H1 (cell line): ENCODE results near the gene BGN. TPM values are rescaled to one million over a fixed set of nuclear protein-coding genes. Genes with fewer than 3 reads are reported as not detected.

Experiments used
- PHF8 ChIP-seq: fragments of 200-600 bp; sonication (generic); conservative IDR thresholded peaks from 2 replicates; pipeline ENCODE4 v1.7.1; 2012; ENCODE audit warnings: low read depth, mild to moderate bottlenecking, inconsistent platforms, low read length, moderate library complexity
- polyA plus RNA-seq, 7 experiments: library from polyadenylated mRNA; depleted of rRNA in 3 of 7; stranded (reverse) in 5 of 7; unstranded in 2 of 7; fragments of >200 nt in 5 of 7; fragments of 200-250 nt in 2 of 7; gene quantifications; 1 replicate in 5 of 7; 2 replicates in 1 of 7; 4 replicates in 1 of 7; pipeline versions ENCODE4 v1.2.1 to v1.2.3, GENCODE V29; 2011 to 2013; ENCODE audit warnings: missing spikeins in 2 of 7, mixed read lengths in 2 of 7
- total RNA-seq: library from RNA; stranded (reverse); fragmentation: NEBNext Ultra II Directional; extraction: Animal tissue kit (Norgen Biotek cat#: 25700); gene quantifications from 2 replicates; pipeline ENCODE4 v1.2.1, GENCODE V29; 2021
- TF ChIP-seq, protein P1 (sequence below): fragments of 300-600 bp; sonication (generic); IDR thresholded peaks from 2 replicates; pipeline ENCODE4 v1.7.1; 2012; ENCODE audit warnings: low read length, moderate library complexity, mild to moderate bottlenecking, inconsistent platforms; ENCODE audit not compliant: insufficient replicate concordance

The BGN gene
- total and polyA plus RNA-seq, 2 of the 8 experiments (the other 6 are each of a cell fraction or from before 2014, with no cell fraction given), result 1.8 to 2.4 TPM

DNA sequence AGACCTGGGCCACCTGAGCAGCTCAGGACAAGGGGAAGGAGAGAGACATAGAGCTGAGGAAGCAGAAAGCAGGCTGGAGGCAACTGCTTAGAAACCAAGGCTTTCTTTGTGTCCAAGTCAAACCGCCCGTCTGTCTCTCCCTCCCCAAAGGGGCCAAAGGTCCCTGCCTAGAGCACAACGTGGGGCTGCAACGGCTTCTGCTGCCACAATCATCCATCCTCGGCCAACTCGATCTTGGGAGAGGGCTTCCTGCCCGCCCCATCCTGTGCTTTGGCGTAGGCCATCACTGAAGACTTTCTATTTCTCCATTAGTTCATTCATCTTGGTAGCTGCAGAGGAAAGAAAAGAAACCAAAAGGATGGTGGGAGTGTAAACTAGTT, 47.2 kb upstream of the BGN start (continued):
- TF ChIP-seq, protein P1, sequence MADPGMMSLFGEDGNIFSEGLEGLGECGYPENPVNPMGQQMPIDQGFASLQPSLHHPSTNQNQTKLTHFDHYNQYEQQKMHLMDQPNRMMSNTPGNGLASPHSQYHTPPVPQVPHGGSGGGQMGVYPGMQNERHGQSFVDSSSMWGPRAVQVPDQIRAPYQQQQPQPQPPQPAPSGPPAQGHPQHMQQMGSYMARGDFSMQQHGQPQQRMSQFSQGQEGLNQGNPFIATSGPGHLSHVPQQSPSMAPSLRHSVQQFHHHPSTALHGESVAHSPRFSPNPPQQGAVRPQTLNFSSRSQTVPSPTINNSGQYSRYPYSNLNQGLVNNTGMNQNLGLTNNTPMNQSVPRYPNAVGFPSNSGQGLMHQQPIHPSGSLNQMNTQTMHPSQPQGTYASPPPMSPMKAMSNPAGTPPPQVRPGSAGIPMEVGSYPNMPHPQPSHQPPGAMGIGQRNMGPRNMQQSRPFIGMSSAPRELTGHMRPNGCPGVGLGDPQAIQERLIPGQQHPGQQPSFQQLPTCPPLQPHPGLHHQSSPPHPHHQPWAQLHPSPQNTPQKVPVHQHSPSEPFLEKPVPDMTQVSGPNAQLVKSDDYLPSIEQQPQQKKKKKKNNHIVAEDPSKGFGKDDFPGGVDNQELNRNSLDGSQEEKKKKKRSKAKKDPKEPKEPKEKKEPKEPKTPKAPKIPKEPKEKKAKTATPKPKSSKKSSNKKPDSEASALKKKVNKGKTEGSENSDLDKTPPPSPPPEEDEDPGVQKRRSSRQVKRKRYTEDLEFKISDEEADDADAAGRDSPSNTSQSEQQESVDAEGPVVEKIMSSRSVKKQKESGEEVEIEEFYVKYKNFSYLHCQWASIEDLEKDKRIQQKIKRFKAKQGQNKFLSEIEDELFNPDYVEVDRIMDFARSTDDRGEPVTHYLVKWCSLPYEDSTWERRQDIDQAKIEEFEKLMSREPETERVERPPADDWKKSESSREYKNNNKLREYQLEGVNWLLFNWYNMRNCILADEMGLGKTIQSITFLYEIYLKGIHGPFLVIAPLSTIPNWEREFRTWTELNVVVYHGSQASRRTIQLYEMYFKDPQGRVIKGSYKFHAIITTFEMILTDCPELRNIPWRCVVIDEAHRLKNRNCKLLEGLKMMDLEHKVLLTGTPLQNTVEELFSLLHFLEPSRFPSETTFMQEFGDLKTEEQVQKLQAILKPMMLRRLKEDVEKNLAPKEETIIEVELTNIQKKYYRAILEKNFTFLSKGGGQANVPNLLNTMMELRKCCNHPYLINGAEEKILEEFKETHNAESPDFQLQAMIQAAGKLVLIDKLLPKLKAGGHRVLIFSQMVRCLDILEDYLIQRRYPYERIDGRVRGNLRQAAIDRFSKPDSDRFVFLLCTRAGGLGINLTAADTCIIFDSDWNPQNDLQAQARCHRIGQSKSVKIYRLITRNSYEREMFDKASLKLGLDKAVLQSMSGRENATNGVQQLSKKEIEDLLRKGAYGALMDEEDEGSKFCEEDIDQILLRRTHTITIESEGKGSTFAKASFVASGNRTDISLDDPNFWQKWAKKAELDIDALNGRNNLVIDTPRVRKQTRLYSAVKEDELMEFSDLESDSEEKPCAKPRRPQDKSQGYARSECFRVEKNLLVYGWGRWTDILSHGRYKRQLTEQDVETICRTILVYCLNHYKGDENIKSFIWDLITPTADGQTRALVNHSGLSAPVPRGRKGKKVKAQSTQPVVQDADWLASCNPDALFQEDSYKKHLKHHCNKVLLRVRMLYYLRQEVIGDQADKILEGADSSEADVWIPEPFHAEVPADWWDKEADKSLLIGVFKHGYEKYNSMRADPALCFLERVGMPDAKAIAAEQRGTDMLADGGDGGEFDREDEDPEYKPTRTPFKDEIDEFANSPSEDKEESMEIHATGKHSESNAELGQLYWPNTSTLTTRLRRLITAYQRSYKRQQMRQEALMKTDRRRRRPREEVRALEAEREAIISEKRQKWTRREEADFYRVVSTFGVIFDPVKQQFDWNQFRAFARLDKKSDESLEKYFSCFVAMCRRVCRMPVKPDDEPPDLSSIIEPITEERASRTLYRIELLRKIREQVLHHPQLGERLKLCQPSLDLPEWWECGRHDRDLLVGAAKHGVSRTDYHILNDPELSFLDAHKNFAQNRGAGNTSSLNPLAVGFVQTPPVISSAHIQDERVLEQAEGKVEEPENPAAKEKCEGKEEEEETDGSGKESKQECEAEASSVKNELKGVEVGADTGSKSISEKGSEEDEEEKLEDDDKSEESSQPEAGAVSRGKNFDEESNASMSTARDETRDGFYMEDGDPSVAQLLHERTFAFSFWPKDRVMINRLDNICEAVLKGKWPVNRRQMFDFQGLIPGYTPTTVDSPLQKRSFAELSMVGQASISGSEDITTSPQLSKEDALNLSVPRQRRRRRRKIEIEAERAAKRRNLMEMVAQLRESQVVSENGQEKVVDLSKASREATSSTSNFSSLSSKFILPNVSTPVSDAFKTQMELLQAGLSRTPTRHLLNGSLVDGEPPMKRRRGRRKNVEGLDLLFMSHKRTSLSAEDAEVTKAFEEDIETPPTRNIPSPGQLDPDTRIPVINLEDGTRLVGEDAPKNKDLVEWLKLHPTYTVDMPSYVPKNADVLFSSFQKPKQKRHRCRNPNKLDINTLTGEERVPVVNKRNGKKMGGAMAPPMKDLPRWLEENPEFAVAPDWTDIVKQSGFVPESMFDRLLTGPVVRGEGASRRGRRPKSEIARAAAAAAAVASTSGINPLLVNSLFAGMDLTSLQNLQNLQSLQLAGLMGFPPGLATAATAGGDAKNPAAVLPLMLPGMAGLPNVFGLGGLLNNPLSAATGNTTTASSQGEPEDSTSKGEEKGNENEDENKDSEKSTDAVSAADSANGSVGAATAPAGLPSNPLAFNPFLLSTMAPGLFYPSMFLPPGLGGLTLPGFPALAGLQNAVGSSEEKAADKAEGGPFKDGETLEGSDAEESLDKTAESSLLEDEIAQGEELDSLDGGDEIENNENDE, result no peak
- TF ChIP-seq PHF8, result no peak
